Ecto neural progenitor cell (in vitro differentiated cells): ENCODE measurements around the gene FOXR1.

ENCODE experiments used
- DNase-seq: peaks from one replicate; pipeline ENCODE4 v3.0.0-alpha.2; 2018; ENCODE audit warnings: low spot score

The FOXR1 gene

GRCh38 chr11:119026970-119027369, 55.4 kb downstream of the FOXR1 start:
- no peak for DNase-seq

- no peak for DNase-seq
Measured at GRCh38 chr11:119027561-119028345, 56.2 kb downstream of the FOXR1 start.

GRCh38 chr11:119028346-119029068, 56.9 kb downstream of the FOXR1 start:
- DNase-seq, result no peak

- DNase-seq, result no peak
Measured at GRCh38 chr11:119029069-119029339, 57.4 kb downstream of the FOXR1 start.

GRCh38 chr11:119029340-119030028, 57.9 kb downstream of the FOXR1 start:
- DNase-seq, result peak; percentile 53

GRCh38 chr11:119030029-119030328, 58.4 kb downstream of the FOXR1 start:
- no peak for DNase-seq

GRCh38 chr11:119030329-119031047, 58.9 kb downstream of the FOXR1 start, which contains the start of gene SLC37A4:
SLC37A4 (minus strand) TSS chr11:119030877.
- DNase-seq, result peak; percentile 98
